Stimulated activated CD8-positive, alpha-beta memory T cell treated with anti-CD3 and anti-CD28 coated beads, Interleukin-4, amount 100 ng/mL, for 24 hours (primary cell): ENCODE measurements around the gene GP1BA.
A peak's percentile ranks its signal among the peaks of the same experiment; 100 is the strongest.

Experiments used
- DNase-seq: peaks from one replicate; pipeline ENCODE4 v3.0.0-alpha.2; 2020; ENCODE audit warnings: low read depth

GP1BA gene

GRCh38 chr17:4938688-4939545 is 6.8 kb downstream of the GP1BA start:
- DNase-seq: no peak

- no peak for DNase-seq
These were observed 7.4 kb downstream of the GP1BA start for GRCh38 chr17:4939546-4939795.

DNA sequence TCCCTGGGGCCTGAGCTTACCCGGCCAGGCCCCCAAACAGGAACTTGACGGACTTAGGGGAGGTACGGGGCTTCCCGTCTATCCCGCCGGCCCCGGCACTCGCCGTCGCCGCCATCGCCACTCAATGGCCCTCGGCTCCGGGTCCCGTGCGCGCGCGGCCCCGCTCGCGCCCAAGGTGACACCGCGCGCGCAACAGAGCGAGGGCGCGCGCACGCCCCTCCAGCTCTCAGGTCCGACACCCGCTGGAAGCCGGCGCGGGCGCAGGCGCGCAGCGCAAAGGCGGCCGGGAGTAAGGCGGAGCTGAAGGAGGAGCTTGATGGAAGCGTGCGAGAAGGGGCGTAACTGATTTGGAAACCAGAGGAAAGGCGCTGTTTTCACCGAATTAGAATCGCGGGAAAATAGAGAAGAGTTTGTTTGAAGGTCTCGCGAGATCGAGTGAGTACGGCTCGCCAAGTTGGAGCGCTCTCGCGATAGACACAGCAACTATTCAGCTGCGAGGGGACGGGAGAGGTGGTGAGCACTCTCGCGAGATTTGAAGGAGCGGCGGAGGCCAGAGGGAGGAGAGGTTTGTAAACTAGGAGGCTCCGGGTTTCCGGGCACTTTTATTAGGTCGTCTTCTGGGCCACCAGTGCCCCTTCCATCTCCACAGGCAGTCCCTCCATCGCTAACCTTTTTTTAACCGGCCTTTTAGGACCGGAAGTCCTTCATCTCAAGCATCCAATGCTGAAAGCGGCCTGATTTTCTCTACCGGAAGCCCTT is 7.9 kb downstream of the GP1BA start, which contains the start of the genes RNF167 and SLC25A11:
RNF167 (plus strand) TSS at position 473 of the 759 bp plus-strand sequence. CDS start 642 bp downstream, outside the sequence.
SLC25A11 (minus strand) TSS at position 251 of the 759 bp plus-strand sequence; CDS start at position 115, 136 bp downstream.
- DNase-seq: peak; percentile 91

- DNase-seq: no peak
These were observed 8.7 kb downstream of the GP1BA start for GRCh38 chr17:4940555-4941318.

- DNase-seq: no peak
These were observed 9.2 kb downstream of the GP1BA start for GRCh38 chr17:4941319-4941610.

DNA sequence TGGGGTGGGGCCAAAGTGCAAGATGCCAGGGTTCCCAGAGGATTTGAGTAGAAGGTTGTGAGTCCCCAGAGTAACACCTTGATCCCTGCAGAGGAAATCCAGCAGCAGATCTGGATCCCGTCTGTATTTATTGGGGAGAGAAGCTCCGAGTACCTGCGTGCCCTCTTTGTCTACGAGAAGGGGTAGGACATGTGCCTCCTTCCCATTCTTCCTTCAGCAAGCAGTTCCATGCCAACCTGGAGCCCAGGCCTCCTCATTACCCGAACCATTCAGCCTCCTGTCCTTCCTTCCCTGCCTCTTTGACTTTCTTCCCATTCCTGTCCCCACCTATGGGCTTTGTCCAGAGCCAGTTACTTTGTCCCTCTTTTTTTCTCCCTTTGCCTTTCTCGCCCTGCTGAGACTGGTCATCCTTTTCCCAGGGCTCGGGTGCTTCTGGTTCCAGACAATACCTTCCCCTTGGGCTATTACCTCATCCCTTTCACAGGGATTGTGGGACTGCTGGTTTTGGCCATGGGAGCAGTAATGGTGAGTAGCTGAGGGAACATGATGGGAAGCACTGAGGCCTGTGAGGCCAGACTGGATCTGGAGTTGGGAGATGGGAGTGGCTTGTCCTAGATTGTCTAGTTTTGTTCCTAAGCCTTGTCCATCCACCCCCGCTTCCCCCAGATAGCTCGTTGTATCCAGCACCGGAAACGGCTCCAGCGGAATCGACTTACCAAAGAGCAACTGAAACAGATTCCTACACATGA is 10.9 kb downstream of the GP1BA start:
- no peak for DNase-seq

GRCh38 chr17:4944163-4944553 is 12.1 kb downstream of the GP1BA start:
- no peak for DNase-seq

- DNase-seq: no peak
These were observed 12.6 kb downstream of the GP1BA start for GRCh38 chr17:4944554-4945175.

DNA sequence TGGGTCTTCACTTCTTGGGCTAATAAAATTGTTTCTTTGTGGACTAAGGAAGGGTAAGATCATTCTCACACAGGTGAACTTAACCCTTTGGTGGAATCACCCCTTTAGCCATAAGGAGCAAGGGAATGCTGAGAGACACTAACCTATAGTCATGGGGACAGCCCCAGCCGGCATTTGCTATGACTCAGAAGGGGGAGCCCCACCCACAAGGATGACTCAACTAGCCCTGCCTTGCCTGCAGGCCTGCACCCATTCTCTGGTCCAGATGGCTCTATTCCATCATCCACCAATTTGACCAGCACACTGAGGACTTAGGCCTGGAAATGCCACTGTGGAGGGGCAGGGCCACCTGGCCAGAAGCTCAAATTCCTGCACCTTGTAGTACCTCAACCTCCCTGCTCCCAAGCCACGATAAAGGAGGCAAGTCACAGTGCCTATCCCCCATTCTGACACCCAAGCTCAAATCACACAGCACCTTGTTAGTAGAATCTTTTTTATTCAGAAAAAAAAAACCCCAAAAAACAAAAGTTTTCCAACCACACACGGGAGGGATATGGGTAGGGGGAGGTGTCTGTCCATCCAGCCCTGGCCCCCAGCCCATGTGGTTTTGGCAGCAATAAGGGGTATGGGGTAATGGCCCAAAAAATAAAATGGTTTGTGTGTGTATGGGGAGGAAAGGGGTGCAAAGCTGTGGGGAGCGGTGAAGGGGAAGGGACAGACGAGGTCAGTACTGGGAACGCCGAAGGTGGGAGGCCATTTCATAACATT is 13.3 kb downstream of the GP1BA start:
- peak; percentile 76 for DNase-seq

DNA sequence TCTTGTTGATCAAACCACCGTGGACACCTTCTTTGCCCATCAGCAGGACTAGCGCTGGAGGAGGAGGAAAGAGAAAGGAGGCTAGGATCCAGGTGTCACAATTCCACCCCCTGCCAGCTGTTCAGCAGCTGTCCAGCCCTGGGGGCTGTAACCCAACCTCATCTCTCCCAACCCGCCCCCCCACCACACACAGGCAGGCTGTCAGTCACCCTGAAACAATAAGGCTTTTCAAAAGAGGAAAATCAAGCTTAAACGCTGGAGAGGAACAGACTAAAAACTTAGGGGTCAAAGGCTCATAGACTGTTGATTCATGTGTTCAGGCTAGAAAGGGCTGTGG is 13.8 kb downstream of the GP1BA start:
- no peak for DNase-seq

DNA sequence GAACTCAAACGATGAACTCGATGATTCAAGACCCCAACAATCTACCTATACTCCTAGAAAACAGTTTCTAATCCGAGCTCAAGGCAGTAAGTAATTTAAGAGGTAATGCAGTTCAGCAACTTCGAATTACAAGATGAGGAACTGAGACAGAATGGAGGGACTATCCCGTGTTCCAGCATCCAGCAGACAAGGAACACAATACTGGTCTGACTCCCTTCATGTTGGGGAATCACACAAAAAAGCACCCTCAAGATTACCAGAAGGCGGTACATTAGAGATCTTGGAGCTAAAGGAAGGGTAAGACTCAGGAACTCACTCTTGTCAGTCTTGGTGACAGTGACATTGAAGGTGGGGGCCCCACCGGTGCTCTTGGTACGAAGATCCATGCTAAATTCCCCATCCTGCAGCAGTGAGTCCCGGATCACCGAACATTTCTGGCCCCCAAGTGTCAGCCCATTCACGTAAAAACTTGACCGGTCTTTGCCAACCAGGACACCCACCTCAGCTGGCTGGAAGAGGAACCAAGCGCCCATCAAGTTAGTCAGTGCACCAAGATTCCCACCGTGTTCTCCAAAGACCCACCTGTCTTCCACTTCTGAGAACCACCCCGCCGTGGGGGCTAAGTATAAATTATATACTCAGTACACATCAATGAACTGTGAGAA is 14.4 kb downstream of the GP1BA start:
- DNase-seq: no peak

DNA sequence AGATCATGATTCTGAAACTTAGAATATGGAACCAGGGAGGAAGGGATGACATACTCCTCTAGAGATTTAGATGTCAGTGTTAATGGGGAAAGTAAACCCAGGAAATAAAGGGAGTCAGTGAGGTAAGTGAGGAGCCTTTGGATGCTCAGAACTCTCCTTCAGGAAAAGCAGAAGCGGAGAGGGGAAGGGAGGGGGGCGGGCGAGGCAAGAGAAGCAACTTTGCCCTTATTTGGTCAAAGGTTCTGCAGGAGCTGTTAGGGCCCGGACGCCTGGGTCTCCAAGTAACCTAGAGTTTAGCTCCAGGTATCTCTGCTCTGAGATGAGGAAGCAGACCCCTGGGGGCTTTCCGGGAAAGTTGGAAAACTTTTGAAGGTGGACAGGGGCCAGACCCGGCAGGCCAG is 14.9 kb downstream of the GP1BA start:
- no peak for DNase-seq

DNA sequence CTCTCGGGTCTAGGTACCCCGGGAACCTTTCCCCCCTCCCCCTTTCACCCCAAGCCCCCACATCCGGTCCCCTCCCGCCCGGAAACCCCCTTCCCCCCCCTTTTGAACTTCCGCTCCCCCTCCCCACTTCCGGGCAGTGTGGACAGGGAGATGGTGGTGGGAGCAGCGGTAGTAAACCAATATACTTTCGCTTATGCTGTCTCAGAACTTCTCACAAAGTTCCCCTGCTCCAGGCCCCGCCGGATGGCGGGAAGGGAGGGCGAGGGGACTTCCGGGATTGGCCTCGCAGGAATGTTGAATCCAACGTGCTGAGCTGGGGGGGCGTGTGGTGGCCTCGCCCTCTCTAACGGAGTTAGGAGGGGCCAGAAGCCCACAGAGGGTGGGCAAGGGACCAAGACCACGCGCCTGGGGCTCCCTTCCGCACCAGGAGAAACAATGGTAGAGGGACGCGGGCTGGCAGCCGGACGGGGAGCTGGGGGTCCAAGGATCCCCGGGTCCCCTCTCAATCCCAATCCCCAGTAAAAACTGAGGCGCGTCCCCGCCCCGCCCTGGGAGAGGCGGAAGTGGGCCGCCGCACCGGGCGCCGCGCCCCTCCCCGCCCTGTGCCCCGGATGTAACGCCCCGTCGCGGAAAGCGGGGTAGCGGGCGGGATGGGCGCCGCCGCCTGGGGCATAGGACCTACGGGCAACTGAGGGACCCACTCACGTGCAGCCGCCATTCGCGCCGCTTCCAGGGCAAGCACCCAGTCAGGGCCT is 15.5 kb downstream of the GP1BA start:
- no peak for DNase-seq

GRCh38 chr17:4948166-4948930 is 16.3 kb downstream of the GP1BA start, which contains the start of gene PFN1:
TSS of gene PFN1 (minus strand) at chr17:4948530. CDS start at chr17:4948394, 136 bp downstream.
- peak; percentile 87 for DNase-seq

GRCh38 chr17:4948931-4949320 is 16.8 kb downstream of the GP1BA start:
- peak; percentile 66 for DNase-seq

- DNase-seq: peak; percentile 62
These were observed 17.4 kb downstream of the GP1BA start for GRCh38 chr17:4949321-4950074.

DNA sequence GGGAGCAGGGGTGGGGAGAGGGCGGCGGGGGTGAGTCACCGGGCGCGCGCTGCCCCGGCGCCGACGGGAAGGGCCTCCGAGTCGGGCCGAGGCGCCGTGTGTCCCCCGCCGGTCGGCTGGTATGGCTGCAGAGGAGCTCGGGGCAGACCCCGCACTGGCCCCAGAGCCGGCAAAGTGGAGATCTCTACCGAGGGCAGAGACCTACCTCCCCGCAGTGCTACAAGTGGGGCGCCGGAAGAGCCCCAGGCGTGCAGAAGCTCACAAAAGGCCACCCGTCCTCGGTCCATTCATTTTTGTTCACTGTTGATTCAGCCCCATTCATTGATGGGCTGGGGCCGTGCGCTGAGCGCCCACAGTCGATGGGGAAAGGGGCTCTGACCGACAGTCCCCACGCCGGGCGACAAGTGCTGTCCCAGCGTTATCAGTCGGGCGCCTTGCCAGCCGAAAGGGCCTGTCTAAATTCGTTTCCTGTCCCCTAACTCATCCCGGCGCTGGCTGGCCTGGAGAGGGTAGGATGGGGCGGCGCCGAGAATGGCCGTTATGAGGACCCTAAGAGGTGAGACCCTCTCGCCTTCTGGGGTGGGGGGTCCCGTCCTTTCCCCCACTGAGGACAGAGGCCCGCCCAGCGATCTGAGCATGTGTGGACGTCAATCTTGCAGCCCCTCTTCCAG is 18.1 kb downstream of the GP1BA start:
- no peak for DNase-seq
